ENCODE results near the gene PHLDB3. TPM values are rescaled to one million over a fixed set of nuclear protein-coding genes. Genes with fewer than 3 reads are reported as not detected.

PHLDB3 gene
- total and polyA plus RNA-seq, 2 of the 13 experiments (the other 11 are each of a cell fraction or from before 2014, with no cell fraction given) = 11.3 to 14.5 TPM

DNA sequence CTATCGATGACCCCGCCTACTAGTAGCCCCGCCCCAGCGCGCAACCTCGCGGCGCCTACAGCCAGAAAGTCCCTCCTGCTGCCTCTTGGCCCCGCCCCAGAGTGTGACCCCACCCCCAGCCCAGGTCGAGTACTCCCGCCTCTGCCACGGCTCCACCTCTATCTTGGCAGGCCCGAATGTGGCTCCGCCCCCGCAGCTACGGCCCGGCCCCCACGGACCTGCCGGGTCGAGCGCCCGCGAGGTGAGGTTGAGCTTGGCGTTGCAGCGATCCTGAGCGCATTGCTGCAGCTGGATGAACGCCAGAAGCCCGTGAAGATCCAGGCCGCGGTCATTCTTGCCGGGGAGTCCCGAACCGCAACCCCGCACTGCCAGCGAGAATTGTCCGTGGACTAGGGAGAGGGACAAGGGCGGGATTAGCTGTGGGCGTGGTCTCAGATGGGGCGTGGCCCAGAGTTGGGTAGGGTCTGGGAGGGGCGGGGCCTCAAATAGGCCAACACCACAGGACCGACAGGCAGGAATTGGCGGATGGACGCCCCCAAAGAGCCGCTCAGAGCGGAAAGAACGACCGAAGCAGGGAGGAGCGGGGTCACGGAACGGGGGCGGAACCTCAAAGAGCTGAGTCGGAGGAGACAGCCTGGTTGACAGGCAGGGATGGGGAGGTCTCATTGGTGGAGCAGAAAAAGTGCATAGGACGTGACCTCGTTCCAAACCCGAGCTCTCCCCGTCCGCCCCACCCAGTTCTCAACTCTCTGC, 41.0 kb downstream of the PHLDB3 start (continued):
- TF ChIP-seq KLF16 (CRISPR knock-in tag; IDR thresholded peaks at IDR 0.05) = 0 out of 4 replicates have a peak, but pooled peaks of 1 of the 2 experiments have one; percentile 19
- TF ChIP-seq ZNF343 (CRISPR knock-in tag; IDR thresholded peaks at IDR 0.05) = peak; percentile 47; the same call in 1 of the 2 replicates
- TF ChIP-seq CAMTA2 (CRISPR knock-in tag; IDR thresholded peaks at IDR 0.05; ENCODE audit: borderline replicate concordance) = no peak
- peak; percentile 84 for TF ChIP-seq ASH2L (IDR thresholded peaks at IDR 0.05; ENCODE audit: insufficient read length, low read depth, low read length)
- TF ChIP-seq, protein P1, sequence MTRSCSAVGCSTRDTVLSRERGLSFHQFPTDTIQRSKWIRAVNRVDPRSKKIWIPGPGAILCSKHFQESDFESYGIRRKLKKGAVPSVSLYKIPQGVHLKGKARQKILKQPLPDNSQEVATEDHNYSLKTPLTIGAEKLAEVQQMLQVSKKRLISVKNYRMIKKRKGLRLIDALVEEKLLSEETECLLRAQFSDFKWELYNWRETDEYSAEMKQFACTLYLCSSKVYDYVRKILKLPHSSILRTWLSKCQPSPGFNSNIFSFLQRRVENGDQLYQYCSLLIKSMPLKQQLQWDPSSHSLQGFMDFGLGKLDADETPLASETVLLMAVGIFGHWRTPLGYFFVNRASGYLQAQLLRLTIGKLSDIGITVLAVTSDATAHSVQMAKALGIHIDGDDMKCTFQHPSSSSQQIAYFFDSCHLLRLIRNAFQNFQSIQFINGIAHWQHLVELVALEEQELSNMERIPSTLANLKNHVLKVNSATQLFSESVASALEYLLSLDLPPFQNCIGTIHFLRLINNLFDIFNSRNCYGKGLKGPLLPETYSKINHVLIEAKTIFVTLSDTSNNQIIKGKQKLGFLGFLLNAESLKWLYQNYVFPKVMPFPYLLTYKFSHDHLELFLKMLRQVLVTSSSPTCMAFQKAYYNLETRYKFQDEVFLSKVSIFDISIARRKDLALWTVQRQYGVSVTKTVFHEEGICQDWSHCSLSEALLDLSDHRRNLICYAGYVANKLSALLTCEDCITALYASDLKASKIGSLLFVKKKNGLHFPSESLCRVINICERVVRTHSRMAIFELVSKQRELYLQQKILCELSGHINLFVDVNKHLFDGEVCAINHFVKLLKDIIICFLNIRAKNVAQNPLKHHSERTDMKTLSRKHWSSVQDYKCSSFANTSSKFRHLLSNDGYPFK (CRISPR knock-in tag; IDR thresholded peaks at IDR 0.05; ENCODE audit: borderline replicate concordance) = peak; percentile 31; the same call in 1 of the 2 replicates
- TF ChIP-seq, protein P2, sequence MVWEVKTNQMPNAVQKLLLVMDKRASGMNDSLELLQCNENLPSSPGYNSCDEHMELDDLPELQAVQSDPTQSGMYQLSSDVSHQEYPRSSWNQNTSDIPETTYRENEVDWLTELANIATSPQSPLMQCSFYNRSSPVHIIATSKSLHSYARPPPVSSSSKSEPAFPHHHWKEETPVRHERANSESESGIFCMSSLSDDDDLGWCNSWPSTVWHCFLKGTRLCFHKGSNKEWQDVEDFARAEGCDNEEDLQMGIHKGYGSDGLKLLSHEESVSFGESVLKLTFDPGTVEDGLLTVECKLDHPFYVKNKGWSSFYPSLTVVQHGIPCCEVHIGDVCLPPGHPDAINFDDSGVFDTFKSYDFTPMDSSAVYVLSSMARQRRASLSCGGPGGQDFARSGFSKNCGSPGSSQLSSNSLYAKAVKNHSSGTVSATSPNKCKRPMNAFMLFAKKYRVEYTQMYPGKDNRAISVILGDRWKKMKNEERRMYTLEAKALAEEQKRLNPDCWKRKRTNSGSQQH (CRISPR knock-in tag; IDR thresholded peaks at IDR 0.05; ENCODE audit: low read depth) = no peak
- TF ChIP-seq ZNF768 (CRISPR knock-in tag; IDR thresholded peaks at IDR 0.05) = no peak
- no peak for TF ChIP-seq ZNF510 (CRISPR knock-in tag; IDR thresholded peaks at IDR 0.05; ENCODE audit: low read depth)
- 0 out of 2 replicates have a peak, but pooled peaks have one; percentile 32 for TF ChIP-seq ZZZ3 (CRISPR knock-in tag; IDR thresholded peaks at IDR 0.05; ENCODE audit: borderline replicate concordance)
- TF ChIP-seq ZNF83 (CRISPR knock-in tag; IDR thresholded peaks at IDR 0.05; ENCODE audit: borderline replicate concordance) = 0 out of 2 replicates have a peak, but pooled peaks have one; percentile 52
- TF ChIP-seq ZEB1 (IDR thresholded peaks at IDR 0.05; ENCODE audit: insufficient replicate concordance, low read depth) = peak; percentile 4
- no peak for TF ChIP-seq ZNF749 (CRISPR knock-in tag; IDR thresholded peaks at IDR 0.05; ENCODE audit: borderline replicate concordance)
- TF ChIP-seq, protein P3, sequence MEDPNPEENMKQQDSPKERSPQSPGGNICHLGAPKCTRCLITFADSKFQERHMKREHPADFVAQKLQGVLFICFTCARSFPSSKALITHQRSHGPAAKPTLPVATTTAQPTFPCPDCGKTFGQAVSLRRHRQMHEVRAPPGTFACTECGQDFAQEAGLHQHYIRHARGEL (CRISPR knock-in tag; IDR thresholded peaks at IDR 0.05) = no peak
- 0 out of 2 replicates have a peak, but pooled peaks have one; percentile 24 for TF ChIP-seq KLF12 (CRISPR knock-in tag; IDR thresholded peaks at IDR 0.05; ENCODE audit: borderline replicate concordance)
- no peak for TF ChIP-seq FOXP1 (IDR thresholded peaks at IDR 0.05)
- no peak for TF ChIP-seq FOXP1 (CRISPR knock-in tag; IDR thresholded peaks at IDR 0.05)
